Pulmonary artery endothelial cell (primary cell): Measurements from ENCODE around the gene WDR91. TPM values are rescaled to one million over a fixed set of nuclear protein-coding genes. Genes with fewer than 3 reads are reported as not detected.

Source experiments
- DNase-seq: peaks from one replicate; pipeline ENCODE4 v3.0.0-alpha.2; 2011; ENCODE audit warnings: low read depth, low spot score
- total RNA-seq: library from RNA; depleted of rRNA; stranded (reverse); fragments of >200 nt; gene quantifications from 2 replicates; pipeline ENCODE4 v1.2.3, GENCODE V29; 2014

The WDR91 gene
- total RNA-seq, 1 donor from 2014 or later, result 3.2 TPM

DNA sequence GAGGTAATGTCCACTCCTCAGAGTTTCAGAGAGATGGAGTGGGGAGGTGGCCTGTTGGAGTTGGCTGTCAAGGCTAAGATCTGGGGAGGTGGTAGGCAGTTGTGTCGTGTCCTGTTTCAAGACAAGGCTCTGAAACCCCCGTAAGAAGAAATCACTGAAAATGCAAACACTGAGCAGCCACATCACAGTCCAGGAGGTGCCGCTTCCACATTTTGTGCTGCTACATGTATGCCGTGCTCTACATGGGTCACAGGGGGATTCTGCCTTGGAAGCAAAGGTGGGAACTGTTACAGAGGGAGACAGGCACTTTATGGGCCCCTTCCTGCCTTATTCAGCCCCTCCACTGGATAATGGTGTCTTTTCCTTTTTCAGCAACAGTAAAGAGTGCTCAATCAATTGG, 11.9 kb downstream of the WDR91 start:
- no peak for DNase-seq

GRCh38 chr7:135197906-135198655, 13.2 kb downstream of the WDR91 start:
- DNase-seq, result no peak

DNA sequence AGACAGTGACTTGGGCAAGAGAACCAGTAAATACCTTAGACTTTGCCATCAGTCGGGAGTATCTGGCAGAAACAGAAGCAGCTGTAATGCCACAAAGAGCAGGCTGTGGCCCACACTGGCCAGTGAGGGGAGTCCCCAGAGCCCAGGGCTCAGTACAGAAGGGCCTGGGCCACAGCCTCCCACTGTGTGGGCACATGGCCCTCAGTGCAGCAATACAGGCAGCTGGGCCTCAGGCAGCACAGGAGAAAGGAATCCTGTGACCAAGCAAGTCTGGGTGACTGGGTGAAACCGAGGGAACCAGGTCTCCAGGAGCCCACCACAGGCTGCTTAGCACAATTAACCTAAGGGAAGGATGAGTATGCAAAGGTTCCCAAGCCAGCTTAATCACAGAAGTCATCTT, 14.0 kb downstream of the WDR91 start:
- no peak for DNase-seq

DNA sequence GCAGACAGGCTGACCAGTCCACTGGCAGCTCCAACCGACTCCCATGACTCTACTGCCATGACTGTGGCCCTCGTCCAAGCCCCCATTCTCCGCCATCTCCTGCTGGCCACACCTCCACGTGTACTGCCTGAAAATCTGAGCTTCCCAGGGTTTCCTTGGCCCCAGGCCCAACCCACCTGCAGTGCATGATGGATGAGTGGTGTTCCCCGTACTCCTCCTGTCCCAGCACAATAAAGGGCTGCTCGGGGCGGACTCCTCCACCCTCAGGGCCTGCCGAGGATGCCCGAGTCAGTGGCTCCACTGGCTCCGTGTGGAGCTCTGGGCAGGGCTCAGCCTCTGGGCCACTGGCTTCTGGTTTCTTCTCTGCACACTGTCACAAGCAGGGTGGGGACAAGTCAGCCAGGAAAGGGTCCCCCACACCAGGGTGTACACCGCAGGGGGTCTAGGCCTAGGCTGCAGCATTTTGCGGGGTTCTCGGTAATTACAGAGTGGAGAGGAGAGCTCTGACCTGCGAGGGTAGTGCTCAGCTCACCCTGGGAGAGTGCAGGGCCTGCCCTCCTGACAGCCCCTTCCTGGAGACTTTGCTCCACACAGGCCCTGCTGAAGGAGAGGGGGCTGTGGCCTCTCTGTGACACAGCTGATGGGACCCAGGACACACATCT, 15.2 kb downstream of the WDR91 start:
- no peak for DNase-seq

- DNase-seq, result no peak
Measured at GRCh38 chr7:135195156-135195555, 16.2 kb downstream of the WDR91 start.

DNA sequence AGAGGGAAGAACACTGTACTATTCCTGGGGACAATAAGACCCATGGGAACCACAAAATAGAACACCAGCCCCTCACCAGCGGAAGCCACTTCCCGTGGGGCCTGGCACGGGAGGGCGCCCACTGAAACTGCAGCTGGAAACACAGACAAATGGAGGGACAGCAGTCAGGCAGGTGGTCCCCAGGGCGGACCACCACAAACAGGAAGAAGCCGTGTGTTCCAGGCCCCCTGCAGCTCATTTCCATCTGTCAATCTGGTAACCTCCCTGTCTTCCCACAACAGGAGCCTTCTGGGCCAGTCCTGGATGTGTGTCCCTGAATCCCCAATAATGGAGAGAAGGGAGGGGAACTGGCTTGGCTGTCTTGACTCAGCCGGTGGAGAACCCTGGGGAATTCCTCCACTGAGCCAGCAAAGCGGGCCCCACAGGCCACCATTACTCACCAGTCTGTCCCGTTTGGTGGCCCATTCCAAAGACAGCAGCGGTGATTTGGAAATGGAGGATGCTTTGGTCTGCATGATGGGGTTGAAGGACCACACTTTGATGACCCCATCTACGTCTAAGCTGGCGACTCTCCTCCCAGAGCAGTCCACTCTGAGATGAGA, 16.7 kb downstream of the WDR91 start:
- no peak for DNase-seq

- no peak for DNase-seq
Measured at GRCh38 chr7:135193615-135194081, 17.7 kb downstream of the WDR91 start.

- DNase-seq, result no peak
Measured at GRCh38 chr7:135192914-135193536, 18.3 kb downstream of the WDR91 start.

GRCh38 chr7:135190703-135191102, 20.6 kb downstream of the WDR91 start:
- DNase-seq, result no peak

GRCh38 chr7:135189961-135190360, 21.4 kb downstream of the WDR91 start:
- DNase-seq, result no peak

DNA sequence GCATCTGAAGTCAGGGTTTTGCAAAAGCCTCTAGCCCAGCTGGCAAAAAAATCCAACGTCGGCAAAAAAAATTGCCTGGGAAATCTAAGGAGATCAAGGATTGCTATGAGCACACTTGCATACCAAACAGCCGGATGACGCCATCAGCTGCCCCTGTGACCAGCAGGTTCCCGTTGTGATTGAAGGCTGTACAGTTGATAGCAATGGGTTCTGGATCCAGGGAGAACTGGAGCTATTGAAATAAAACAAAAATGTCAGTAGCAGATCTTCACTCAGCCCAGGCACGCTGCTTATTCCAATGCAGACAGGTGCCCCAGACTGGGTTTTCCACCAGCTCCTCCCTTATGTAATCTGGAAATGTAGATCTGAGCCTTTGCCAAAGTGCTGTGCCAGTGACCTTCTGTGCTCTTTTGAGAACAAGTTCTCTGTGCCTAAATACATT, 22.1 kb downstream of the WDR91 start:
- DNase-seq, result no peak

GRCh38 chr7:135188298-135188984, 22.9 kb downstream of the WDR91 start:
- DNase-seq, result no peak

- DNase-seq, result no peak
Measured at GRCh38 chr7:135186841-135187253, 24.5 kb downstream of the WDR91 start.

GRCh38 chr7:135186261-135186540, 25.1 kb downstream of the WDR91 start:
- no peak for DNase-seq

DNA sequence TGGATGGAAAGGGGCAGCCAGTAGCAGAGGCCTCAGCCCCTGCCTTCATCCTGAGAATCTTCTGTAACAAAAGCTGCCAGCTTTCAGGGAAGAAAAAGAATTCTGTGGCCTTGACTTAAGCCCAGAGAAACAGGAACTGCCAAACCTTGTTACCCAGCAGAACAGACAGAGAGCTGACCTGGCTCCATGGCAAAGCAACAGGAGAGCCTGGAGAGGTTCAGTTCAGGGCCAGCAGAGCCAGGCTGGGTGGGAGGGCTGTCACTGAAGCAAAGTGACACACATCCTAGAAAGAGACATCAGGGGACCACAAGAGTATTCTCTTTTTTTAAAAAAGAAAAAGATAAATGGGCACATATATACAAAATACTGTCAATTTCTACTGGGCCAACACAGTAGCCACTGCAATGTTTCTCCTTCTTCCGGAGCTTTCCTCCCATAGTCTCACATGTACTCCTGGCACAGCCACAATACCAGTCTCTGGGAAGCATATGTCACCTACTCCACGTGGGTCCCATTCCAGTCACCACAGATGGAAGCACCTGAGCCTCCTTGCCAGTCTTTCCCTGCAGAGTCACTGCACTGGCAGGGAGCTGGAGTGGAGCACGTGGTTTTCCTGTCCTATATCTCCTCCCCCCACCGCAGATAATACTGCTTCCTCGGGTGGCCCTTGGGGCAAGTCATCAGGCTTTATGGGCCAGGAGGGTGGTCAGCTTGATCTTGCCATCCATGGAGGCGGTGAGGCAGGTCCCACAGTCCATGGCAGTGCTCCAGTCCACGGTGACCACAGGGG, 25.7 kb downstream of the WDR91 start:
- DNase-seq, result no peak

- no peak for DNase-seq
Measured at GRCh38 chr7:135184254-135184841, 27.0 kb downstream of the WDR91 start.

GRCh38 chr7:135183478-135183877, 27.8 kb downstream of the WDR91 start:
- no peak for DNase-seq

GRCh38 chr7:135181929-135182678, 29.2 kb downstream of the WDR91 start:
- no peak for DNase-seq

DNA sequence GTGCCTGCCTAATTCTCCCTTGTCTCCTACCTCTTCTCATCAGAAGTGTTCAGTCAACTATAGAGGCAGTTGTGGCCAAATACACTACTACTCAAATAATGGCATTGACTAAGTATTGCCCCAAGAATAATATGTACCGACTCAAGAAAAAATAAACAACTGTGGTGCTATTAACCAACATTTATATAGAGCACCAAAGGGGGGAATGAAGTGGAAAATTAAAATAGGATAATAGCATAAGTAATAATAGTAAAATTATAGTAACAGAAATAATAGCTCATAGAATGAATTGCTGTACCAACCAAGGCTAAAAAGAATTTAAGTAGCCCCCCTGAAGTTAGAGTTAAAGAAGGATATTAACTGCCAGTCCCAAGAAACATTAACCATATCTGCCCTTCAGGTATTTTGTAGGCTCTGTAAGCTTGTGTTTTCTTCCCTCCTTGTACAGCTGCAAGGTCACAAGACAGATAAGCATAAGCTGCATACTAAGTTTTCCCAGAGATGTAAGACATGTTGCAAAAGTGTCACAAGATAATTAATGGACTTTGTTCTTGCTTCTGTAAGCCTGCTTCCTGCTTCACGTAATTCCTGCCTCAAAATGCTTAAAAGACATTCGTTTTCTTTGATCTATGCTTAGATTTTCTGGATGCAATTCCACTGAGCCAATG, 29.9 kb downstream of the WDR91 start:
- no peak for DNase-seq
